Body of pancreas (tissue), 4 donors: ENCODE measurements around the gene ATRNL1.

Experiments used
- POLR2A ChIP-seq, 3 donors: fragments of 450-650 bp; IDR thresholded peaks; one replicate each; pipeline ENCODE4 v1.6.1; 2016; ENCODE audit warnings: antibody characterized with exemption in 3 of 3, mild to moderate bottlenecking in 2 of 3
- TF ChIP-seq, protein P1 (sequence below), 7 experiments: fragments of 450-650 bp in 4 of 7; fragments of 200-600 bp in 3 of 7; sonication (generic) in 3 of 7; IDR thresholded peaks; one replicate each; pipeline ENCODE4 v1.5.1; 2016 to 2019; ENCODE audit warnings: antibody characterized with exemption in 7 of 7

DNA sequence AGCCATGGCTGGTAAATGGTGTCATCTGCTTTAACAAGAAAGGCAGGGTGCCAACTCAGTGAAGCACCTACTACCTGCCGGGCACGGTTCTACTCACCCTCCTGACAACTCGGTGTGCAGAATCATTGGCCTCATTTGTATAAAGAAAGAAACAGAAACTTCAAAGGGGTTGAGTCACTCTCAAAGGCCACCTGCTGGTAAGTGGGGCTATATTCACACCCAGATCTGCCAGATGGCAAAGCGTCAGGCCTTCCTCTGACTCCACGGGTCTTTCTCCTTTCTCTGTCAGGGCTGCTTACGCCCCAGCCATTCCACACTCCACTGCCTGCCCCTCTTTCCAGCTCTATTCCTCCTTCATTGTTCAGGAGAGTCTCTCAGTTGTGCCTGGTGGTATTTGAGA lies 870.7 kb downstream of the ATRNL1 start:
- TF ChIP-seq POLR2A (IDR thresholded peaks at IDR 0.05), result no peak
- TF ChIP-seq, protein P1, sequence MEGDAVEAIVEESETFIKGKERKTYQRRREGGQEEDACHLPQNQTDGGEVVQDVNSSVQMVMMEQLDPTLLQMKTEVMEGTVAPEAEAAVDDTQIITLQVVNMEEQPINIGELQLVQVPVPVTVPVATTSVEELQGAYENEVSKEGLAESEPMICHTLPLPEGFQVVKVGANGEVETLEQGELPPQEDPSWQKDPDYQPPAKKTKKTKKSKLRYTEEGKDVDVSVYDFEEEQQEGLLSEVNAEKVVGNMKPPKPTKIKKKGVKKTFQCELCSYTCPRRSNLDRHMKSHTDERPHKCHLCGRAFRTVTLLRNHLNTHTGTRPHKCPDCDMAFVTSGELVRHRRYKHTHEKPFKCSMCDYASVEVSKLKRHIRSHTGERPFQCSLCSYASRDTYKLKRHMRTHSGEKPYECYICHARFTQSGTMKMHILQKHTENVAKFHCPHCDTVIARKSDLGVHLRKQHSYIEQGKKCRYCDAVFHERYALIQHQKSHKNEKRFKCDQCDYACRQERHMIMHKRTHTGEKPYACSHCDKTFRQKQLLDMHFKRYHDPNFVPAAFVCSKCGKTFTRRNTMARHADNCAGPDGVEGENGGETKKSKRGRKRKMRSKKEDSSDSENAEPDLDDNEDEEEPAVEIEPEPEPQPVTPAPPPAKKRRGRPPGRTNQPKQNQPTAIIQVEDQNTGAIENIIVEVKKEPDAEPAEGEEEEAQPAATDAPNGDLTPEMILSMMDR (IDR thresholded peaks at IDR 0.05), result peak in 1 of 7 experiments; percentile 21
